Measurements from ENCODE around the gene ATP6AP2.
A peak's percentile ranks its signal among the peaks of the same experiment; 100 is the strongest.
"Not testable (repeated sequence)": the region's sequence is repeated elsewhere in the genome, so short reads cannot be mapped to it uniquely, and the experiment has no call there.

ATP6AP2 gene, protein sequence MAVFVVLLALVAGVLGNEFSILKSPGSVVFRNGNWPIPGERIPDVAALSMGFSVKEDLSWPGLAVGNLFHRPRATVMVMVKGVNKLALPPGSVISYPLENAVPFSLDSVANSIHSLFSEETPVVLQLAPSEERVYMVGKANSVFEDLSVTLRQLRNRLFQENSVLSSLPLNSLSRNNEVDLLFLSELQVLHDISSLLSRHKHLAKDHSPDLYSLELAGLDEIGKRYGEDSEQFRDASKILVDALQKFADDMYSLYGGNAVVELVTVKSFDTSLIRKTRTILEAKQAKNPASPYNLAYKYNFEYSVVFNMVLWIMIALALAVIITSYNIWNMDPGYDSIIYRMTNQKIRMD

DNA sequence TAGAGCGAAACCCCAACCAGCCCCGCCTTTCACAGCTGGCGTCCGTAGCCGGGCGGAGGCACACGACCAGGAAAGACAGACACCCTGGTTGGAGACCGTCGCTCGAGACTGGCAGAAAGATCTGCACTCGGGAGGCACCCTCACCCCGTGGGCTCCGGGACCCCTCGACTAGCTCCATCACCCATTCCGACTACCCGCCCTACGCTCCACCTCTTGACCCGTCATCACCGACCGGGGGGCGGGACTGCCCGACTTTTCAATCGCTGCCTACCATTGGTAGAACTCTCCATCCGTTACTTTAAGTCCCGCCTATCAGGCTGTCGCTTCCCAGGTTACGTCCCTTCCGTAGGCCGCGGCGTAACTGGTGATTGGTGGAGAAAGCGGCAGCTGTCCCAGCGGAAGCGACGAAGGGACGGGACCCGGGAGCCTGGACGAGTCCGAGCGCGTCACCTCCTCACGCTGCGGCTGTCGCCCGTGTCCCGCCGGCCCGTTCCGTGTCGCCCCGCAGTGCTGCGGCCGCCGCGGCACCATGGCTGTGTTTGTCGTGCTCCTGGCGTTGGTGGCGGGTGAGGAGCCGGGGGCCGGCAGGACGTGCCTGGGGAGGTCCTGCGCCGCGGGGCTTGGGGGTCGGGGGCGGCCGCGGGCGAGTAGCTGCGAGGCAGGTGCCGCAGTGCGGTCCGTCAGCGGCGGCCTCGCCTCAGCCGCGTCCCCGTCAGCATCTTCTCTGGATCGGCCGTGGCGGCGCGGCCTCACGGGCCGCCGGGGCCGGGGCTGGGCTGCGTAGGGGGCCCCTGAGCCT lies at the start of gene ATP6AP2:
Gene ATP6AP2, plus strand, starts transcription at position 434 of the 799 bp plus-strand sequence. Its CDS starts 96 bp downstream, at position 530.
- peak; percentile 85 for DNase-seq

DNA sequence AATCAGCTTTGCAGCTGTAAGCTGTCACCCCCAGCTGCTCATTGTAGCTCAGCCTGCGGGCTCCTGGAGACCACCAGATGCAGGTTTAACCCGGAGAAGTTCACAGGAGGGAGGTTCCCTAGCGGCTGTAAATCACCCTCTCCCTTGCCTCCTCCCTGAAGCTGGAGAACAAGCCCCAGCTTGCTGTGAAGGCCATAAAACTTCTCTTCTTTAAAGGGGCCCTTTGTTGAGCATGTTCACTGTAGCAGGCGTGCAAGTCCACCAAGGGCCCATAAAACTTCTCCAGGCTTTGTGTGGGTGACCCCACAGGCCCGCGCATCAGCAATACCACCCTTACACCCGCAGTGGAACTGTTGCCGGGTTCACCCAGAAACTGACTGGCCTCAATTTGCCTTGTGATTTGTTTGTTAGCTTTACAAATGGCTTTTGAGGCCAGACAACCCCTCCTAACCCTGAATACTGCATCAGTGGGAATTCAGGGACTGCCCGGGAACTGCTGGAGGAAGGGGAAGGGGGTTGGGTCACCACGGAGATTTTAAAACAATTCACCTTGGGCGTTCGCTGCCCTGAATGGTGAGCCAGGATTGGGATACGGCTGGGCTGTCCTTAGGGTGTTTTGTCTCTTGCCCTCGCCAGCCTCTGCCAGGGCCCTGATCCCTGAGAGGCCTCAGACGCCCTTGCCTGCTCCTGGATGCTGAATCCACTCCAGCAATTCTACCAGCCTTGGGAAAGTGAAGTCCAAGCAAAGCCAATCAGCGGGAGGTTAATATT lies 49.5 kb upstream of the ATP6AP2 start:
- no peak for DNase-seq

DNA sequence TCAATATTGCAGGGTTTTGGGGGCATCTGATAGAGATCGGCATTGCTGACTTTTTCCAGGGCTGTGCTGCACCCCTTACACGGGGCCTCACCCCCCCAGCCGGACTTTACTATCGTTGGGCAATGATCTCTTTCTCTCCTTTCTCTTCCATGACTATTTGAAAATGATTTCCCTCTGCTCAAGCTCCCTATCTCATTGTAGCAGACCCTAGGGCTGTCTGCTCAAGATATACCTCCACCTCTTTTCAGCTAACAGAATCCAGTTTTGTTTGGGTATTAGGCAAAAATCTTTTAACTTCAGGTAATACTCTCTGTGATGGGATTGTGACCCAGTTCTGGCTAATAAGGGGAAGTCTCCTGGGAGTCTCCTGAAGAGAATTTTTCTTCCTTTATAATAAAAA lies 43.5 kb upstream of the ATP6AP2 start:
- DNase-seq = no peak

DNA sequence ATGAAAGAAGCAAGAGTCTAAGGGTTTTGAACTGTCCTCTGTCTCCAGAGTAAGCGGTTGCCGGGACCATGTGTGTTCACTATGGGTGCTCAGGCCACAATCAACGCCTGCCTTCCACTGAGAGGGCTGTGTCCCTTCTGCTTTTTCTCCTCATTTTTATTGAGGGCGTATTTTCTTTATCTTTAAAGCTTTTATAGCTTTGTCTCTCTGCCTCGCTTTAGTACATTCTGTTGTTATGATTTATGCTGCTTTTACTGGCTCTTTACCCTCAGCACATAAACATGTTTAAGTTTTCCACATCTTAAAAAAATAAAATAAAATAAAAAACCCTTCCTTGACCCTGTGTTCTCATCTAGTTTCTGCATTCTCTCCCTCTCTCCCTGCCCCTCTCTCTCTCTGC lies 42.4 kb upstream of the ATP6AP2 start:
- DNase-seq = no peak

DNA sequence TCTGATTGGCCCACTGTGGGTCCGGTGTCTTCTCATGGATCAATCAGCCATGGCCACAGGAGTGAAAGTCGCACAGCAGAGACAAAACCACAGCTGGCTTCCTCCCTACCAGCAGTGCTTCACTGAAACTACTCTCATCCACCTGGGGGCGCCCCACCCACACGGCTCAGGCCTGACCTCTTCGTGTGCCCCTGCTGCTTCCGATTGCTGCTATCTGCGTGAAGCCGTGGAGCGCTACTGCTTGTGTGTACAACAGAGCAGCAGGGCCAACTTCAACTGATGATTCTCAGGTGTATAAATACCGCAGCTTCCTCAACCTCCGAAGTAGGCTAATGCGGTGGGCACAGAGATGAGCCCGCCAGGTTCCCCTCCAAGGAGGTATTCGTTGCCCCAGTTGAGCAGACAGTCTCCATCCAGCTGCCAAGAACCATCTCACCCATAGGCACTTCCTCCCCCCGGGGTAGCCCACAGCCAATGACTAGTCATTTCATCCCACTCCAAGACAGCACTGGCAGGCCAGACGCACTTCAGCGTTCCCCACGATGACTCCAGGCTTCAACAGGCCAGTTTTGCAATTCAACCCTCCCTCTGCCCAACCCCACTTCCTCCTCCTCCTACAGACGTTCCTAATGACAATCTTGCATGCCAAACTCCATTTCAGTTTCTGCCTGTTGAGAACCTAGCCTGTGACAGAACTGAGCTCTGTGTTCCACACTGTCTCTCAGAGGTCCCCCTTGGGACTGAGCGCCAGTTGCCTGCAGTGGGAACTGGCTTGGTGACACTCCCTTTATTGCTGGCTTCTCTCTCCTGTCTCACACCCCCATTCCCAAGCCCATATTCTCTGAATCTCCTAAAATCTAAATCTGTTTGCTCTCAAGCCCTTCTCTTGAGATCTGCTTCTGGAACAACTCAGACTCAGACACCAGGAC lies 41.3 kb upstream of the ATP6AP2 start:
- no peak for DNase-seq

DNA sequence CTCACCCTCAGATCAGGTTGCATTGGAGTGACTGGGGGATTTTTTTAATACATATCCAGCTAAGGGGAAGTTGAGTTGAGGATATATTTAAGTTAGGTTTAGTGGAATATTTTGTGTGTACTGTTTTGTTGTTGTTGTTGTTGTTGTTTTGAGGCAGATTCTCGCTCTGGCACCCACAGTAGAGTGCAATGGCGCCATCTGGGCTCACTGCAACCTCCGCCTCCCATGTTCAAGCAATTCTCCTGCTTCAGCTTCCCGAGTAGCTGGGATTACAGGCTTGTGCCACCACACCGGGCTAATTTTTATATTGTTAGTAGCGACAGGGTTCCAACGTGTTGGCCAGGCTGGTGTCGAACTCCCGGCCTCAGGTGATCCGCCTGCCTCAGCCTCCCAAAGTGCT lies 38.6 kb upstream of the ATP6AP2 start:
- no peak for DNase-seq

DNA sequence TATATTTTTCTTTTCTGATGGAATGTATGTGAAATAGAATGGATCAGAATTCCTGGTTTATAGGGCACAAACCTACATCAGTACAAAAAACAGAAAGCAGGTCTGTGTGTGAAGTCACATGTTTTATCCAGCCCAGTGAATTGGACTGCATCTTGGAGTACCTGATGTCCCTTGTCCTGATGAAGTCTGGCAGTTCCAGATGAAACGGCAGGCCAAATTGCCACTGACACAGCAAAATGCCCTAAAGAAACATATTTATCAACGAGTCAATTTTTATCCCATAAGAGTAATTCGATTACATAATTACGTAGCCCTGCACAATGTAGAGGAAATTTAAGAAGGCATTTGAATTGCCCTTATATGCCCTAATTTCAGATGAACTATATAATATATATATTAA lies 37.8 kb upstream of the ATP6AP2 start:
- no peak for DNase-seq

DNA sequence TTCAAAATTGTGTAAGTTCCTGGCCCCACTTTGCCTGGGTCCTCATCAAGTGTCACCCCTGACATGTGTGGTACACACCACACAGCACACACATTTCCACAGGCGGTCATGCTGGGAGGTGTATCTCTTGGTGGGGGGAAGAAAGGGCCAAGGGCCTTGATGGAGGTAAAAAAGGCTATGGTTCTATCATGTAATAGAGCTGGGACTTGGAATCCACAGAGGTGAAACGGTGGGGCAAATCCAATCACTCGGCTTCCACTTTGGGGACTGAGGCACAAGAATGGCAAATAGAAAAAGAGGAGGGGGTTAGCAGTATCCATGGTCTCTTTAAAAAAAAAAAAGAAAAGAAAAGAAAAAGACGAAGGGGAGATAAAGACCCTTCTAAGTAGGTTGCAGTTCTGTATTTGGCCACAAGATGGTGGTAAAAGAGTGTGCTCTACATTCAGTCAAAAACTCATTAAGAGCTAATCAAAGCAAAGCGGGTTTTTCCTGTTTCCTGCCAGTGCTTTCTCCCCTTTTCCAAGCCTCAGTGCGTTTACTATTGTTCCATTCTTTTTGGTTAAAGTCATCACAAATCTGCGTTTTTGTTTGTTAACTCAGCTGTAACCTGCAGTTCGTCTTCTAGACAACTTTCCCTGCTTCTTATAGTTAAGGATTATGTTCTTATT lies 37.0 kb upstream of the ATP6AP2 start:
- DNase-seq = peak; percentile 77

DNA sequence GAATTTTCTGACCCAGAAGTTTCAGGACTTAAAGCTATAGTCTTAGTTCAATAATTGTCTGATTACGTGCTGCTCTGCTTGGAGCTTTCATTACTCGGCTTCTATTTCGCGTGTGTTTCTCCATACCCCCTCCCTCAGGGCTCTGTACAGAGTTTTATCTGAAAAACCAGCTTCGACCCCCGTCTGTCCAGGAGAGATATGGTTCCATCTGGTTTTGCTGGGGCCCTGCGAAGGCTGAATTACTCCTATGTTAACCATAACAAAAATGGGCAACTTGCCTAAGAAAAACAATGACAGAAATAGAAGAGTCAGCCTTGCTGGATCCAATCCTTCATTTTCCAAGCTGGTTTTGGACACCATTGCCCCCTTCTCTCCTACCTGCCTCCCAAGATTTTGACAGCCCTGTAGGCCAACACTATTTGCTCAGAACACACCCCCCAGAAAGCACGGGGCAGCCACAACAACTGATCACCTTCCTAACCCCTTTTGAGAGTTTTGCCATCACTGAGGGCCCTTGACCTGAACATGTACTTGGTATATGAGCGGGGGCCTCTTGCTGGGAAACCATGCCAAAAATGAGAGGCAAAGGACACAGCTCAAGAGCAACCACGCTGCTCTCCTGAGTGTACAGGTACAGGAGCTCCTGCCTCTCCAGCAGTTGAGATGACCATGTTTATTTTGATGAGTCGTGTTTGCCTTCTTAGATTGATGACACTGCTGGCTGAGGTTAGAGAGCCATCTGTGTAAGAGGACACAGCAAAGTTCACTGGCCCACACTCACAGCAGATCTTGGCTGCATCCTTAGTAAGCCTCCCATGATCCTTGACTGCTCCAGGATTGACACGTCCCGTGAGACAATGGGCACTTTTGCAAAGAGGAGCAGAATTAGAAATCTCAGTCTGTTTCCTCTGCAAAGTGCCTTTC lies 36.2 kb upstream of the ATP6AP2 start:
- DNase-seq = peak; percentile 4

DNA sequence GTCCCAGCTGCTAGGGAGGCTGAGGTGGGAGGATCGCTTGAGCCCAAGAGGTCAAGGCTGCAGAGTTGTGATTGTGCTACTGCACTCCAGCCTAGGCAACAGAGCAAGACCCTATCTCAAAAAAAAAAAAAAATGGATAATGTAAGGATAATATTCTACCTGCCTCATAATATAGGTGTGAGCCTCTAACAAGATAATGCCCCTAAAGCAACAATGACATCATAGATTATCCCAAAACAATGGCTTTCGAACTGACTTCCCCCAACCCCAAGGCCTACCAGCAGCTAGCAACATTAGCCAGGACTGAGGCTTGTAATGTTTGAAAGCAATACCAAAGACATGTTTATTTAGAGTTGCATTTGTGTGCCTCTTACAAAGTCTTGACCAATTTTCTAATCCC lies 33.9 kb upstream of the ATP6AP2 start:
- no peak for DNase-seq

DNA sequence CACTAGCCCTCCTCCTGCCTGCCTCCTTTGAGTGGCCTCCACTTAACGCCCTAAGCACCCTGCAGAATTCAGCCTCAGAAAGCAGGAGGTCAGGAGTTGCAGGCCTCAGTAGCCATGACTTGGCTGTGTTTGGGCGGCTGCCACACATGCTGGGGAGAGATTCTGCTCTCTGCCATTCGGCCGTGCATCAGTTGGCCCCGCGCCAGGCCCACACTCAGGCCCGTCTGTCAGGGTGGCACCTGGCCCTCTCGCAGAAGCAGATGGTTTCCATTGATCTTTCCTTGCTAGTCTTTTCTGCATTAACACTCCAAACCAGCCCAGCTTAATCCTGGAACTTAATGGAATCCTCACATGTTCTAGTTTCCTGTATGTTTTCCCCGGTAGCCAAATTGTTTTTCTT lies 30.7 kb upstream of the ATP6AP2 start:
- peak; percentile 46 for DNase-seq

DNA sequence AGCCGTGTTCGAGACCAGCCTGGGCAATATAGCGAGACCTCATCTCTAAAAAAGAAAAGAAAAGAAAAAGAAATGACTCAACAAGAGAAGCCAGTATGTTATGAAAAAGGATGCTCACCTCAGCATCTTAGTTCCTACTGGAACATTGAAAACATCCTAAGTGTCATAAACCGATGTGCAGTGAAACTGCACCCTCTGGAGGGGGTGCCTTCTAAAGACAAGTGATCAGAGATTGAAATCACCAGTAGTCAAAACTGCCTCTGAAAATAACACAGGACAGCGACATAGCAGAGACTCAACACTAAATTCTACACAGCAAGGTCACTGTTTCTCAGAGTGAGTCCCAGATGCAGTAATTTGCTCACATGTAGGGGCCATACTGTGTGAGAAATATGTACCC lies 28.0 kb upstream of the ATP6AP2 start:
- no peak for DNase-seq

DNA sequence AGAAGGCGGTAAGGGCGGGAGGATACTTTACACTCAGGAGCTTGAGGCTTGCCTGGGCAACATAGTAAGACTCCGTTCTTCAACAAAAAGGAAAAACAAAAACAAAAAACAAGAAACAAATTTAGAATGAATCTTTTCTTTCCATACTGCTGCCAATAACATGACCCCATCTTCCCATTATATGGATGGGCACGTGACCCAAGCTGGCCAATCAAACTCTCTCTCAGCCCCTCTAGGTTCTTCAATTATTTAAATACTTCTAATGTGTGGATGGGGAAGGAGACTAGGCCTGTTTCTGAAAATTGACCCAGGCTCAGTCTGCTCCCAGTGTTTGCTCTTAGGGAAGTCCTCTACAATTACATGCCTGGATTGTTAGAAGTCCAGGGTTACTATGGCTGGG lies 22.2 kb upstream of the ATP6AP2 start:
- no peak for DNase-seq

DNA sequence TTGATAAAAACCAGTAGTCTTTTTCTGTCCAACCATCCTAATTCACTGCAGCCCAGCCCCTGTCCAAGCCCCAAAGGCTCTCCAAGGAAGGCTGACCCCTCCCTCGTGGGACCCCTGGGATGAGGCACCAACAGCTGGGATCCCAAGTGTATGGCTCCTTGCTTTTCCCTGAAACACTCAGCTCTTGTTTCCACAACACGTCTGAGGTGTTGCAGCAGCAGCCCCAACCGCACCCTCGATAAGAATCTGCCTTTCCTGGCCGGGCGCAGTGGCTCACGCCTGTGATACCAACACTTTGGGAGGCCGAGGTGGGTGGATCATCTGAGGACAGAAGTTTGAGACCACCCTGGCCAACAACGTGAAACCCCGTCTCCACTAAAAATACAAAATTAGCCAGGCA lies 17.0 kb upstream of the ATP6AP2 start:
- no peak for DNase-seq

DNA sequence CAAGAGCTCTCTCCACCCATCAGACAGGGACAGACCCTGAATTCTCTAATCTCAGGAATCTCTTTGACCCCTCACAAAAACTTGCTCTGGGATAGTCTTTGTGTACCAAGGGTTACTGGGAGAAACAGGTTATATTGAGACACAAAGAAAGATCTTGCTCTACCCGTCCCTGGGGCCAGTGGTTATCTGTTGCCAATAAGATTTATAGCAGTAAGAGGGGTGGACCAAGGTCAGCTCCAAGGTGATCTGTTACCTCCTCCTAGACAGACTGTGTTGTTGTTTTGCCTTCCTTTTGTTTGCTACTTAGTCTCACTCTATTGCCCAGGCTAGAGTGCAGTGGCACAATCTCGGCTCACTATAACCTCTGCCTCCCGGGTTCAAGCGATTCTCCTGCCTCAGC lies 16.3 kb upstream of the ATP6AP2 start:
- no peak for DNase-seq

DNA sequence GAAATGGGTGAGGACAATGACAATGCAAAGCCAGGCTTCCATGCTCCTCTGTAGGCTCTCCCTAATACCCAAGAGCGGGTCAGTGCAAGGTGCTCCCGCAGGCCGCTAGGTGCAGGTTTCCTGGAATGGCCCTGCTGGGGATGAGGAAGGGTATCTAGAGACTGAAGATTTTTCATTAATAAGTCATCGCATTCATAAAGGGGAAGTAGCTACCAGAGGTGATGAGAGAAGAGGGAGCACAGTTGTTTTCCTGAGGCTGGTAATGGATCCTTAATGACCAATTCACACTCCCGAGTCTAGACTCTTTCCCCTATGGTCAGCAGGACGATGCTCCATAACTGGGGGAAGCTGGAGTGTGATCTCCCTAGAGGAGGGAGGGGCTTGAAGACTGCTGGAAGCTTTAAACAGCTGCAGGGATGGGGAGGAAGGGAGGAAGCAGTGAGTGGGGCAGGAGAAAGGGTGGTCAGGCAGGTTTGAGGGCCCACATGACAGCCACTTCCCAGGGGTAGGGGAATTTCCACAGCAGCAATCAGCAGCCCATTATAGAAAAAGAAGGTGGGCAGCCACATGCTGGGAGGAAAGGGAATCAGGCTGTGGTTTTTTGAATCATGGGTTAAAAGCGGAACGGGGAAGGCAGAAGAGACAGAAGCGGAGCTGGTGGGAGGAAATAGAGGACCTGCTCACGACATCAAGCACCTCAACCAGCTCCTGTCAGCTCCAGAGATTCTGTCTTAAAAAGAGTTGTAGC lies 10.2 kb upstream of the ATP6AP2 start:
- DNase-seq = no peak

DNA sequence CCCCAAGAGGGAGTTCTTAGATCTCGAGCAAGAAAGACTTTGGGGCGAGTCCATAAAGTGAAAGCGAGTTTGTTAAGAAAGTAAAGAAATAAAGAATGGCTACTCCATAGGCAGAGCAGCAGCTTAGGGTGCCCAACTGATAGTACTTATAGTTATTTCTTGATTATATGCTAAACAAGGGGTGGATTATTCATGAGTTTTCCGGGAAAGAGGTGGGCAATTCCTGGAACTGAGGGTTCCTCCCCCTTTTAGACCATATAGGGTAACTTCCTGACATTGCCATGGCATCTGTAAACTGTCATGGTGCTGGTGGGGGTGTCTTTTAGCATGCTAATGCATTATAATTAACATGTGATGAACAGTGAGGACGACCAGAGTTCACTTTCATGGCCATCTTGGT lies 9.6 kb upstream of the ATP6AP2 start:
- not testable (repeated sequence) for DNase-seq

DNA sequence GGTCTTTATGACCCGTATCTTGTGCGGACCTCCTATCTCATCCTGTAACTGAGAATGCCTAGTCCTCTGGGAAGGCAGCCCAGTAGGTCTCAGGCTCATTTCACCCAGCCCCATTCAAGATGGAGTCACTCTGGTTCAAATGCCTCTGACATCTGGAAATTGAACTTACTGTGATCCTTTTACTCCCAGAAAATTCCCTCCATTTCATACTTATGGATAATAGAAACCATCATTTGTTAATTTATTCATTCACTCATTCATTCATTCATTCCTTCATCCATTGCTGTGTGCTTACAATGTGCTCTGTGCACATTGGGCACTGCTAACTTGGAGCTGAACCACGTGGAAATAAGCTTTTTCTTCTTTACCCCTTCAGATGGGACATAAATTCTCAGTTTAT lies 9.2 kb upstream of the ATP6AP2 start:
- DNase-seq = no peak

DNA sequence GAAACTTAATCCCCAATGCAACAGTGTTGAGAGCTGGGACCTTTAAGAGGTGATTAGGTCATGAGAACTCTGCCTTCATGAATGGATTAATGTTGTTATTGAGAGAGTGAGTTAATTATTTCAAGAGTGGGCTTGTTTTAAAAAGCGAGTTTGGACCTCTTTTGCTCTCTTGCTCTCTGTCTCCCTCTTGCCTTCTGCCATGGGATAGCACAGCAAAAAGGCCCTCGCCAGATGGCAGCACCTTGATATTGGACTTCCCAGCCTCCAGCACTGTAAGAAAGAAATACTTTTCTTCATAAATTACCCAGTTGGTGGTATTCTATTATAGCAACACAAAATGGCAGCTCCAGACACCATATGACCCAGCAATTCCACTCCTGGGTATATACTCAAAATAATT lies 7.0 kb upstream of the ATP6AP2 start:
- no peak for DNase-seq

DNA sequence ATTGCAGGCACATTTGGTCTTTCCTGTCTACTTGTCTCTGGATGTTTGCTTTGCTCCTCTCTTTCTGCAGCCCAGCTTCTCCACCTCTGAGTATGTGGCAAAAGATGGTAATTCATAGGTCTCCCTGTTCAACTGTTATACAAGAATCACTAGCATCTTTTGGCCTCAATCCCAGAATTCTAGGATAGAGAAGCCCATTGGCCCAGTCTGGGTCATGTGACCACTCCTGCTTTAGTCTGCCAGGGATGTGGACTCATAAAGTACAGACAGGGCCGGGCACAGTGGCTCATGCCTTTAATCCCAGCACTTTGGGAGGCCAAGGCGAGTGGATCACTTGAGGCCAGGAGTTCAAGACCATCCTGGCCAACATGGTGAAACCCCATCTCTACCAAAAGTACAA lies 5.4 kb upstream of the ATP6AP2 start:
- peak; percentile 42 for DNase-seq
